GM23338 (cell line): ENCODE data around the gene BFAR. TPM values are rescaled to one million over a fixed set of nuclear protein-coding genes. Genes with fewer than 3 reads are reported as not detected.

Experiments
- ATAC-seq: fragments of 200-7000 bp; cut with Tn5 transposase; 3 replicates; pipeline ENCODE4 v1.9.1; 2020
- DNase-seq: peaks from one replicate; pipeline ENCODE4 v3.0.0-alpha.2; 2015; ENCODE audit warnings: low spot score
- H2AFZ ChIP-seq: fragments of 200-600 bp; sonication (generic); 2 replicates; pipeline ENCODE4 v1.8.0; 2016; ENCODE audit warnings: antibody characterized with exemption, mild to moderate bottlenecking, moderate library complexity
- H3F3A ChIP-seq: fragments of 200-600 bp; sonication (generic); replicated peaks from 2 replicates; pipeline ENCODE4 v1.8.0; 2017; ENCODE audit warnings: antibody characterized with exemption, mixed run types, low read depth
- H3K27ac ChIP-seq: fragments of 200-600 bp; sonication (generic); 2 replicates; pipeline ENCODE4 v1.6.1; 2016; ENCODE audit warnings: low read depth
- H3K27me3 ChIP-seq: fragments of 200-600 bp; sonication (generic); 2 replicates; pipeline ENCODE4 v1.8.0; 2016; ENCODE audit warnings: mild to moderate bottlenecking, mixed run types, moderate library complexity; ENCODE audit not compliant: insufficient read depth
- H3K36me3 ChIP-seq: fragments of 200-600 bp; sonication (generic); 2 replicates; pipeline ENCODE4 v1.8.0; 2016; ENCODE audit warnings: mild to moderate bottlenecking; ENCODE audit not compliant: insufficient read depth
- H3K4me1 ChIP-seq: fragments of 200-600 bp; sonication (generic); 2 replicates; pipeline ENCODE4 v1.8.0; 2016; ENCODE audit warnings: mild to moderate bottlenecking, moderate library complexity; ENCODE audit not compliant: insufficient read depth
- H3K4me2 ChIP-seq: fragments of 200-600 bp; sonication (generic); 2 replicates; pipeline ENCODE4 v1.7.1; 2017; ENCODE audit warnings: mixed run types
- H3K4me3 ChIP-seq: fragments of 200-600 bp; sonication (generic); 2 replicates; pipeline ENCODE4 v1.6.1; 2016; ENCODE audit warnings: mixed run types
- H3K79me2 ChIP-seq: fragments of 200-600 bp; sonication (generic); replicated peaks from 2 replicates; pipeline ENCODE4 v1.8.0; 2017; ENCODE audit warnings: mild to moderate bottlenecking; ENCODE audit not compliant: insufficient read depth
- H3K9me2 ChIP-seq: fragments of 200-600 bp; sonication (generic); 2 replicates; pipeline ENCODE4 v1.8.0; 2017; ENCODE audit not compliant: insufficient read depth
- H4K20me1 ChIP-seq: fragments of 200-600 bp; sonication (generic); replicated peaks from 2 replicates; pipeline ENCODE4 v1.8.0; 2017; ENCODE audit warnings: mild to moderate bottlenecking; ENCODE audit not compliant: insufficient read depth
- H3K27ac Mint-ChIP-seq: 2 replicates; pipeline ENCODE4 v1.8.0; 2020; ENCODE audit warnings: inconsistent platforms, mild to moderate bottlenecking, moderate library complexity, mixed read lengths
- H3K27me3 Mint-ChIP-seq: 3 replicates; pipeline ENCODE4 v1.8.0; 2022; ENCODE audit warnings: low read depth, mild to moderate bottlenecking, moderate library complexity, mixed read lengths, inconsistent platforms; ENCODE audit not compliant: insufficient read depth, poor library complexity
- H3K36me3 Mint-ChIP-seq: 3 replicates; pipeline ENCODE4 v1.8.0; 2021; ENCODE audit warnings: low read depth, mild to moderate bottlenecking, inconsistent platforms, moderate library complexity, mixed read lengths
- H3K4me1 Mint-ChIP-seq: 3 replicates; pipeline ENCODE4 v1.8.0; 2020; ENCODE audit warnings: mild to moderate bottlenecking, inconsistent platforms, mixed read lengths
- H3K4me3 Mint-ChIP-seq: 3 replicates; pipeline ENCODE4 v1.8.0; 2021; ENCODE audit warnings: moderate library complexity, mild to moderate bottlenecking, inconsistent platforms, mixed read lengths
- H3K9me3 Mint-ChIP-seq: 3 replicates; pipeline ENCODE4 v1.8.0; 2020; ENCODE audit warnings: moderate library complexity, mild to moderate bottlenecking, inconsistent platforms, mixed read lengths
- CREB1 ChIP-seq: fragments of 250-450 bp; sonication (Bioruptor Pico); IDR thresholded peaks from 2 replicates; pipeline ENCODE4 v1.5.0; 2020; ENCODE audit warnings: low read depth, mild to moderate bottlenecking, moderate library complexity
- ETS1 ChIP-seq: IDR thresholded peaks from 2 replicates; pipeline ENCODE4 v1.6.1; 2016; ENCODE audit warnings: antibody characterized with exemption
- EZH2 ChIP-seq: fragments of 200-600 bp; sonication (generic); IDR thresholded peaks from one replicate; pipeline ENCODE4 v1.8.0; 2017; ENCODE audit warnings: antibody characterized with exemption, mild to moderate bottlenecking, low read depth; ENCODE audit not compliant: unreplicated experiment
- NANOG ChIP-seq: IDR thresholded peaks from 2 replicates; pipeline ENCODE4 v1.6.1; 2016; ENCODE audit warnings: antibody characterized with exemption, borderline replicate concordance
- POLR2AphosphoS5 ChIP-seq: IDR thresholded peaks from 2 replicates; pipeline ENCODE4 v1.6.1; 2016; ENCODE audit warnings: antibody characterized with exemption, low read depth
- REST ChIP-seq: IDR thresholded peaks from one replicate; pipeline ENCODE4 v1.6.1; 2018; ENCODE audit warnings: antibody characterized with exemption; ENCODE audit not compliant: unreplicated experiment
- STAT1 ChIP-seq: IDR thresholded peaks from one replicate; pipeline ENCODE4 v1.6.1; 2016; ENCODE audit warnings: antibody characterized with exemption; ENCODE audit not compliant: unreplicated experiment
- ZNF114 ChIP-seq: fragments of 250-450 bp; sonication (Bioruptor Pico); IDR thresholded peaks from 2 replicates; pipeline ENCODE4 v1.5.0; 2020; ENCODE audit warnings: mild to moderate bottlenecking, moderate library complexity
- ZNF462 ChIP-seq: fragments of 250-450 bp; sonication (Bioruptor Pico); IDR thresholded peaks from 2 replicates; pipeline ENCODE4 v1.5.0; 2020; ENCODE audit warnings: mild to moderate bottlenecking, moderate library complexity
- long read RNA-seq: library from polyadenylated mRNA; unstranded; transcript quantifications from one replicate; pipeline ENCODE4 v2.0.0, GENCODE V29; 2020; ENCODE audit not compliant: unreplicated experiment
- polyA plus RNA-seq: library from polyadenylated mRNA; unstranded; fragments of >200 nt; fragmentation: Nextera tagmentation; extraction: Ambion mirVana; gene quantifications from 2 replicates; pipeline ENCODE4 v1.2.1, GENCODE V29; 2016
- total RNA-seq: library from RNA; depleted of rRNA; stranded (reverse); fragments of >200 nt; shearing (Covaris generic); gene quantifications from 2 replicates; pipeline ENCODE4 v1.2.3, GENCODE V29; 2014; rRNA removed

Gene BFAR
- total RNA-seq (82.5 and 126 TPM in 2 replicates), polyA plus RNA-seq (54.3 and 54.4 TPM in 2 replicates)
- long read RNA-seq, transcript BFAR-201 (8 exons, 3,039 nt), result major isoform, 24 of 56 reads
- long read RNA-seq, transcript BFAR-203 (4 exons, 1,414 nt), result minor isoform, 20 of 56 reads
- long read RNA-seq, partial matches to known transcripts, result 2 of 56 reads
- long read RNA-seq, other reads (novel, unspliced or antisense), result 9 of 56 reads

- Histone ChIP-seq H3K79me2 (peaks cover 53% of the 10 kb centered on the region), H3F3A (peaks cover 31% of the 10 kb centered on the region), H4K20me1 (peaks cover 9% of the 10 kb centered on the region), H2AFZ (no peak within 1 kb of the TSS), H3K4me3 (peak within 1 kb of the TSS; percentile 78), H3K4me1 (peaks cover 41% of the 10 kb centered on the region), H3K36me3 (peaks cover 3% of the 10 kb centered on the region; the same call in 1 of the 2 replicates), H3K9me2 (no peaks in the 10 kb centered on the region), H3K27me3 (no peaks in the 10 kb centered on the region), H3K27ac (peak within 1 kb of the TSS; percentile 94), H3K4me2 (peak within 1 kb of the TSS; percentile 90)
- Mint-ChIP-seq H3K4me3 (peak within 1 kb of the TSS; percentile 99), H3K27me3 (peaks cover 6% of the 10 kb centered on the region), H3K36me3 (peaks cover 32% of the 10 kb centered on the region), H3K27ac (peak within 1 kb of the TSS; percentile 99), H3K4me1 (peaks cover 48% of the 10 kb centered on the region), H3K9me3 (no peaks in the 10 kb centered on the region)
- DNase-seq (peak; percentile 98), ATAC-seq (peak; percentile 74)
- TF ChIP-seq EZH2 (no peak), ZNF462 (CRISPR knock-in tag) (no peak), NANOG (no peak), STAT1 (no peak), ZNF114 (no peak), ETS1 (peak; percentile 78), REST (no peak), POLR2AphosphoS5 (peak; percentile 97), CREB1 (CRISPR knock-in tag) (peak; percentile 66)
Measured at GRCh38 chr16:14632693-14633569, at the start of gene BFAR. BFAR (plus strand) TSS chr16:14632951; CDS start chr16:14644347, 11,396 bp downstream.
